Endothelial cell of hepatic sinusoid (primary cell): Measurements from ENCODE around the gene RAB6A.

ENCODE experiments used
- in situ Hi-C: cut with HindIII; loops from 2 replicates; pipeline ENCODE4 v1.10.0; 2017; ENCODE audit warnings: low sequenced_read_pairs

RAB6A gene

GRCh38 chr11:73656985-73657384, 103.9 kb downstream of the RAB6A start:
- in situ Hi-C loops, result no loop called here

GRCh38 chr11:73655686-73656085, 105.2 kb downstream of the RAB6A start:
- in situ Hi-C loops, result no loop called here

DNA sequence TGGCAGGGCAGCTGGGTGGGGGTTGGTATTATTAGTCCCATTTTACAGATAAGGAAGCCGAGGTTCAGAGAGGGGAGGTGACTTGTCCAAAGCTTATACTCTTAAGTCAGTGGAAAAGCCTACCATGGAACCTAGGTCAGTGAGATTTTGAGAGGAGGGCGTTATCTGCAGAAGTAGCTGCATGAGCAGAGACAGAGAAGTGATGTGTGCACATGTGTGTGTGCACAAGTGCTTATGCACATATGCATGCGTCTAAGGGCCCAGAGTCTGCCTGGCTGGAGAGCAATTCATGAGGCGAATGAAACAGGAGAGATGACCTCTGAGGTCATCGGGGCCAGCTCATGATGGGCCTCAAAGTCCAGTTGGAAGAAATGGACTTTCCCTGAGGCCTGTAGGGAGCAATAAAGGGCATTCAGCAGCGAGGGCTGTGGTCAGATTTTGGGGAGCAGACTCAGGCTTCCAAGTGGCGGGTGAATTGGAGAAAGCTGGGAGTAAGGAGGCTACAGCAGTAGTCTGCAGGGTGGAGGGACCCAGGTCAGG, 106.3 kb downstream of the RAB6A start:
- in situ Hi-C loops, result loop anchor here (5.0 kb wide), 2 partner anchors 43 to 52 kb away; no protein-coding TSS in a partner anchor

DNA sequence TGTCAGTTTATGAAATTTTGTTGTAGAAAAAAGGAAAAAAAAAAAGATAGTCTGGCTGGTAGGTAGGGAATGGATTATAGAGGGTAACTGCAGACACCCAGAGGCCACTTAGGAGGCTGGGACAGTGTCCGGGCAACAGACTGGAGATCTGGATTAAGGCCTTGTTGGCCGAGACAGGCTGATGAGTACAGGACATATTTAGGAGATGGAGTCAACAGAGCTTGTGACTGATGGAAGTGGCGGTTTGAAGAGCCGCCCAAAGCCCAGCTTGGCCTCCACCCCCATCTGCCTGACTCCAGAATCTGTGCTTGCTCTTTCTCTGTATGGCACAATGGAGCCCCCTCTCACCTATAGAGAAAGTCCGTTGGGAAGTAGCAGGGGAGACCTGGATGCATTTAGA, 106.9 kb downstream of the RAB6A start:
- in situ Hi-C loops, result loop anchor here (5.0 kb wide), 2 partner anchors 43 to 52 kb away; no protein-coding TSS in a partner anchor

GRCh38 chr11:73652856-73653559, 107.9 kb downstream of the RAB6A start:
- in situ Hi-C loops, result loop anchor here (5.0 kb wide), 2 partner anchors 44 to 51 kb away; no protein-coding TSS in a partner anchor

- in situ Hi-C loops, result loop anchor here (5.0 kb wide), 2 partner anchors 45 to 50 kb away; no protein-coding TSS in a partner anchor
Measured at GRCh38 chr11:73652046-73652730, 108.7 kb downstream of the RAB6A start.

GRCh38 chr11:73651661-73652045, 109.2 kb downstream of the RAB6A start:
- in situ Hi-C loops, result loop anchor here (5.0 kb wide), 2 partner anchors 46 to 49 kb away; no protein-coding TSS in a partner anchor

DNA sequence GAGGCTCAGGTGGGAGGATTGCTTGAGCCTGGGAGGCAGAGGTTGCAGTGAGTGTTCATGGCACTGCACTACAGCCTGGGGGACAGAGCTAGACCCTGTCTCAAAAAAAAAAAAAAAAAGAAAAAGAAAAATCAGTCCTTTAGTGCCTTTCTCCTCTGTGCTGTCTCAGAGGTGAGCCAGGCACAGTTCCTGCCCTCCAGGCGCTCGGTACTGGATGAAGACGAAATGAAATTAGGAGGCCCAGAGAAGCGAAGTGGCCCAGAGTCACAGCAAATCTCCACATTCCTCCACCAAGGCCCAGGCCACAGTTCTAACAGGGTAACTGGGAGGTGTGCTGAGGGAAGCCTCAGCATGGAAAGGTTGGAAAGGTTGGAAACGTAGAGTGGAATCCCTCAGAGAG, 109.6 kb downstream of the RAB6A start:
- in situ Hi-C loops, result loop anchor here (5.0 kb wide), 2 partner anchors 46 to 49 kb away; no protein-coding TSS in a partner anchor

DNA sequence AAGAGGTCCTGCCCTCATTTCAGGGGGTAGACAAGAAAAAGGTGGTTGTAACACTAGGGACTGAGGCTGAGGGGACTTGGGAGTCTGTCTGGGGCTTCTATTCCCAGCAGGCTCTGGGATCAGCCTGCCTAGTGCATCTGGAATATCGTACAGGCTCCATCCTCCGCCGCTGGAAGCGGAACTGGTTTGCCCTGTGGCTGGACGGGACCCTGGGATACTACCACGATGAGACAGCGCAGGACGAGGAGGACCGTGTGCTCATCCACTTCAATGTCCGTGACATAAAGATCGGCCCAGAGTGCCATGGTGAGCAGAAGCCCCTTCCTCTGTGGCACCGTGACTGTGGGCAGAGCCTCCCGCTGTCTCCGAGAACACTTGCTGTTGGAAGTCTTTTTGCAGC, 110.5 kb downstream of the RAB6A start:
- in situ Hi-C loops, result loop anchor here (5.0 kb wide), 2 partner anchors 47 to 48 kb away; no protein-coding TSS in a partner anchor

GRCh38 chr11:73649206-73649605, 111.7 kb downstream of the RAB6A start:
- in situ Hi-C loops, result no loop called here

GRCh38 chr11:73648571-73649046, 112.3 kb downstream of the RAB6A start:
- in situ Hi-C loops, result no loop called here

- in situ Hi-C loops, result no loop called here
Measured at GRCh38 chr11:73648121-73648520, 112.8 kb downstream of the RAB6A start.

- in situ Hi-C loops, result no loop called here
Measured at GRCh38 chr11:73647459-73648100, 113.3 kb downstream of the RAB6A start.

- in situ Hi-C loops, result no loop called here
Measured at GRCh38 chr11:73645972-73646631, 114.8 kb downstream of the RAB6A start, which contains the start of gene PLEKHB1. Gene PLEKHB1, plus strand, starts transcription at chr11:73646581. Its CDS starts 28 bp downstream, at chr11:73646609.

- in situ Hi-C loops, result no loop called here
Measured at GRCh38 chr11:73645121-73645969, 115.5 kb downstream of the RAB6A start.

DNA sequence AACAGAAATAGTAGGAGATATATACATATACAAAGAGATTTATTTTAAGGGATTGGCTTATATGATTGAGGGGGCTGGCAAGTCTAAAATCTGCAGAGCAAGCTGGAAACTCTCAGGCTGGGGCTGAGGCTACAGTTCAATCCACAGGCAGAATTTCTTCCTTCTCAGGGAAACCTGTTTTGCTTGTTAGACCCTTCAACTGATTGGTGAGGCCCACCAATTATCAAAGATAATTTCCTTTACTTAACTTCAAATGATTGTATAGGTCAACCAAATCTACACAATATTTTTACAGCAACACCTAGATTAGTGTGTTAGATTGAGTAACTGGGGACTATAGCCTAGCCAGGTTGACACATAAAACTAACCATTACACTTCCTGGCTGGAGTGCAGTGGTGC, 119.2 kb downstream of the RAB6A start:
- in situ Hi-C loops, result no loop called here

GRCh38 chr11:73640592-73640991, 120.3 kb downstream of the RAB6A start:
- in situ Hi-C loops, result no loop called here

GRCh38 chr11:73637012-73637411, 123.9 kb downstream of the RAB6A start:
- in situ Hi-C loops, result no loop called here

GRCh38 chr11:73636249-73636648, 124.6 kb downstream of the RAB6A start:
- in situ Hi-C loops, result no loop called here
